DOHH2 (cell line): Measurements from ENCODE around the gene SULF2.

Experiments used
- H3F3A ChIP-seq: fragments of 200-600 bp; sonication (generic), shearing (Covaris generic); 2 replicates; pipeline ENCODE4 v1.6.0; 2016; ENCODE audit warnings: antibody characterized with exemption, mild to moderate bottlenecking; ENCODE audit not compliant: control insufficient read depth, insufficient read depth
- H3K27ac ChIP-seq: fragments of 200-600 bp; sonication (generic); 2 replicates; pipeline ENCODE4 v1.5.1; 2014; ENCODE audit warnings: low read depth, mild to moderate bottlenecking, low read length, moderate library complexity
- H3K27me3 ChIP-seq: fragments of 200-600 bp; sonication (generic); 2 replicates; pipeline ENCODE4 v1.6.1; 2014; ENCODE audit warnings: mild to moderate bottlenecking, low read length, mixed read lengths; ENCODE audit not compliant: control insufficient read depth
- H3K36me3 ChIP-seq: fragments of 200-600 bp; sonication (generic); 2 replicates; pipeline ENCODE4 v1.6.1; 2014; ENCODE audit warnings: mild to moderate bottlenecking, low read length, moderate library complexity, mixed read lengths; ENCODE audit not compliant: control insufficient read depth
- H3K4me1 ChIP-seq: fragments of 200-600 bp; sonication (generic); 2 replicates; pipeline ENCODE4 v1.6.1; 2014; ENCODE audit warnings: mild to moderate bottlenecking, low read length, mixed read lengths; ENCODE audit not compliant: control insufficient read depth
- H3K4me2 ChIP-seq: fragments of 200-600 bp; sonication (generic); 2 replicates; pipeline ENCODE4 v1.6.0; 2014; ENCODE audit warnings: mild to moderate bottlenecking, low read length, moderate library complexity
- H3K4me3 ChIP-seq: fragments of 200-600 bp; sonication (generic); 2 replicates; pipeline ENCODE4 v1.5.1; 2014; ENCODE audit warnings: mild to moderate bottlenecking, low read length, mixed read lengths
- H3K79me2 ChIP-seq: fragments of 200-600 bp; sonication (generic); 2 replicates; pipeline ENCODE4 v1.6.1; 2014; ENCODE audit warnings: mild to moderate bottlenecking, low read length, mixed read lengths; ENCODE audit not compliant: control insufficient read depth
- H3K9me2 ChIP-seq: fragments of 200-600 bp; sonication (generic); replicated peaks from 2 replicates; pipeline ENCODE4 v1.6.1; 2014; ENCODE audit warnings: mild to moderate bottlenecking, low read length, mixed read lengths; ENCODE audit not compliant: control insufficient read depth
- H3K9me3 ChIP-seq: fragments of 200-600 bp; sonication (generic); 2 replicates; pipeline ENCODE4 v1.6.1; 2014; ENCODE audit warnings: antibody characterized with exemption, low read length, mixed read lengths; ENCODE audit not compliant: control insufficient read depth, insufficient read depth
- H4K20me1 ChIP-seq: fragments of 200-600 bp; sonication (generic); 2 replicates; pipeline ENCODE4 v1.6.0; 2014; ENCODE audit warnings: low read depth, mild to moderate bottlenecking, antibody characterized with exemption, low read length, moderate library complexity; ENCODE audit not compliant: control insufficient read depth, insufficient read depth
- EZH2phosphoT487 ChIP-seq: fragments of 200-600 bp; sonication (generic); IDR thresholded peaks from 2 replicates; pipeline ENCODE4 v1.6.1; 2017; ENCODE audit warnings: borderline replicate concordance, mild to moderate bottlenecking, antibody characterized with exemption, low read length, moderate library complexity, mixed read lengths
- TF ChIP-seq, protein P1 (sequence below): fragments of 200-600 bp; sonication (generic); IDR thresholded peaks from one replicate; pipeline ENCODE4 v1.5.1; 2014; ENCODE audit warnings: antibody characterized with exemption, mild to moderate bottlenecking, low read depth, low read length; ENCODE audit not compliant: poor library complexity, severe bottlenecking

SULF2 gene

DNA sequence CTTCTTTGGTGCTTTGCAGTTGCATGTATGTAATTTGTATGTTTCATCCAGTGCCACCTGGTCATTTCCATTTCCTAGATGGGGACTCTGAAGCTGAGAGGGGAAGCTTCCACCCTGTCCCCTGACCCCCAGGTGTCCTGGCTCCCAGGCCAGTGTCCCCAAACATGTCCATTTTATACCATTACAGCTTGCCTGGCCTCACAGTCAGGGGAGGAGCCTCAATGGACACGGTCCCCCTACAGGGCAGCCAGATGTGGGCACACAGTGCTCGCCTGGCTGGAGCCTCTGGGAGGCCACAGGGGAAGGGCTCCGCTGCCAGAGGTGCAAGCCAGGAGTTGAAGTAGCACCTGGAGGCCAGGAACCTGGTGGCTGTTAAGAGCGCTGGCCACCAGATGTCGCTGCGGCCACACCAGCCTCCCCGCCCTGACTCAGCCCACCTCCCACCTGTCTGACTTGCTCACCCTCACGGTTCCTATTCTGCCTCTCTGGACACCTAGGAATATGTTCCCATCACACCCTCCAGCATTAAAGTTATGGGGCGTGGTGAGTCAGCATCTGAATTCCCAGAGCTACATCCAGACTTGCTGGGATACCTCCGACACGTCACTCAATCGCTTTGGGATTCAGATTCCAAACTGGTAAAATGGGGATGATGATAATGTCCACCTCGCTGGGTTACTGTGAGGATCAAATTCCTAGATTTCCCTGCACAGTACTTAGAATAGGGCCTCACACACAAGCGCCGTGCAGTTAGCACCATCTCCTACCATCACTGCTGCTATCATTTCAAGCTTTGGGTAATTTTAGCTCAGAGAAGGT is 107.4 kb downstream of the SULF2 start:
- H4K20me1 ChIP-seq = no peaks in the 10 kb centered on the region
- no peaks in the 10 kb centered on the region for H3K79me2 ChIP-seq
- H3K27me3 ChIP-seq = no peaks in the 10 kb centered on the region
- H3K36me3 ChIP-seq = no peaks in the 10 kb centered on the region
- H3K9me2 ChIP-seq = no peaks in the 10 kb centered on the region
- no peak overlapping the region for H3K4me2 ChIP-seq
- H3K9me3 ChIP-seq = no peaks in the 10 kb centered on the region
- no peak overlapping the region for H3K27ac ChIP-seq
- H3K4me3 ChIP-seq = no peak overlapping the region
- H3K4me1 ChIP-seq = peaks cover 5% of the 10 kb centered on the region; the same call in 1 of the 2 replicates
- no peak for TF ChIP-seq EZH2phosphoT487
- TF ChIP-seq, protein P1, sequence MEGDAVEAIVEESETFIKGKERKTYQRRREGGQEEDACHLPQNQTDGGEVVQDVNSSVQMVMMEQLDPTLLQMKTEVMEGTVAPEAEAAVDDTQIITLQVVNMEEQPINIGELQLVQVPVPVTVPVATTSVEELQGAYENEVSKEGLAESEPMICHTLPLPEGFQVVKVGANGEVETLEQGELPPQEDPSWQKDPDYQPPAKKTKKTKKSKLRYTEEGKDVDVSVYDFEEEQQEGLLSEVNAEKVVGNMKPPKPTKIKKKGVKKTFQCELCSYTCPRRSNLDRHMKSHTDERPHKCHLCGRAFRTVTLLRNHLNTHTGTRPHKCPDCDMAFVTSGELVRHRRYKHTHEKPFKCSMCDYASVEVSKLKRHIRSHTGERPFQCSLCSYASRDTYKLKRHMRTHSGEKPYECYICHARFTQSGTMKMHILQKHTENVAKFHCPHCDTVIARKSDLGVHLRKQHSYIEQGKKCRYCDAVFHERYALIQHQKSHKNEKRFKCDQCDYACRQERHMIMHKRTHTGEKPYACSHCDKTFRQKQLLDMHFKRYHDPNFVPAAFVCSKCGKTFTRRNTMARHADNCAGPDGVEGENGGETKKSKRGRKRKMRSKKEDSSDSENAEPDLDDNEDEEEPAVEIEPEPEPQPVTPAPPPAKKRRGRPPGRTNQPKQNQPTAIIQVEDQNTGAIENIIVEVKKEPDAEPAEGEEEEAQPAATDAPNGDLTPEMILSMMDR = peak; percentile 94
- no peaks in the 10 kb centered on the region for H3F3A ChIP-seq

DNA sequence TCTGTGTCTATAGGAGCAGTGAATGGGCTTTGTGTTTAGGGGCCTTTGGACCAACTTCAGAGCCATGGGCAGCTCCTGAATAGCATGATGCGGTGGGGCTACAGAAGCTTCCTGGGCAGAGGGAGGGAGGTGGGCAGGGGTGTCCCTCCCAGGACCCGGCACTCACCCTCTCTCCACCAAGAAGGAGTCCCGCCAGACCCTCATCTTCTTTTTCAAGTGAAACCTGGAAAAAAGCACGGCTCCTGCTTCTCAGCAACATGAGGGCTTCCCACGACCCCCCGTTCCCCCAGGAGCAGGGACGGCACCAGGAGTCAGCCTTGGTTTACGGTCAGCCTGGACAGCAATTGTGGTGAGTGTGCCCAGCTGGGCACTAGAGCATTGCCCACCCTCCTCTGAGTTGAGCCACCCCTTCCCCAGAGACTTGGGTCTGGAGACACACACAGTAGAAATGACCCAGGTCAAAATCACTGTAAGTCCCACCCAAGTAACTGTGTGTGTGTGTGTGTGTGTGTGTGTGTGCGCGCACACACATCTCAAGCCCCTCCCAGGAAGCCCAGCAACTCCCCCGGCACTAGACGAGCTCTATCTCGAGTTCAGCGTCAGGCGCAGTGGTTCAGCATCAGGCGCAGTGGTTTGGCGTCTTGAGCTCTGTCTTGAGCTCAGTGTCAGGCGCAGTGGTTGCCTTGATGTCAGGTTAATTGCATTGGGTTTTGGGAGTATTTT is 108.2 kb downstream of the SULF2 start:
- Histone ChIP-seq H3K4me3 (no peak overlapping the region), H3K27ac (no peak overlapping the region), H3K4me2 (no peak overlapping the region), H3K36me3 (no peaks in the 10 kb centered on the region), H3K4me1 (peaks cover 5% of the 10 kb centered on the region; the same call in 1 of the 2 replicates), H3K79me2 (no peaks in the 10 kb centered on the region), H3F3A (no peaks in the 10 kb centered on the region), H3K27me3 (no peaks in the 10 kb centered on the region), H4K20me1 (no peaks in the 10 kb centered on the region), H3K9me3 (no peaks in the 10 kb centered on the region), H3K9me2 (no peaks in the 10 kb centered on the region)
- no peak for TF ChIP-seq EZH2phosphoT487
- TF ChIP-seq, protein P1 = no peak

GRCh38 chr20:47676219-47676721 is 109.0 kb downstream of the SULF2 start:
- Histone ChIP-seq H3K4me2 (no peak overlapping the region), H3F3A (no peaks in the 10 kb centered on the region), H3K27ac (no peak overlapping the region), H3K79me2 (no peaks in the 10 kb centered on the region), H3K27me3 (no peaks in the 10 kb centered on the region), H3K9me3 (no peaks in the 10 kb centered on the region), H3K4me3 (no peak overlapping the region), H3K4me1 (peaks cover 5% of the 10 kb centered on the region; the same call in 1 of the 2 replicates), H4K20me1 (no peaks in the 10 kb centered on the region), H3K9me2 (no peaks in the 10 kb centered on the region), H3K36me3 (no peaks in the 10 kb centered on the region)
- TF ChIP-seq EZH2phosphoT487 = no peak
- TF ChIP-seq, protein P1 = no peak
